ENCODE data around the gene CPM.
A peak's percentile ranks its signal among the peaks of the same experiment; 100 is the strongest.
"Not testable (repeated sequence)": the region's sequence is repeated elsewhere in the genome, so short reads cannot be mapped to it uniquely, and the experiment has no call there.

CPM gene

DNA sequence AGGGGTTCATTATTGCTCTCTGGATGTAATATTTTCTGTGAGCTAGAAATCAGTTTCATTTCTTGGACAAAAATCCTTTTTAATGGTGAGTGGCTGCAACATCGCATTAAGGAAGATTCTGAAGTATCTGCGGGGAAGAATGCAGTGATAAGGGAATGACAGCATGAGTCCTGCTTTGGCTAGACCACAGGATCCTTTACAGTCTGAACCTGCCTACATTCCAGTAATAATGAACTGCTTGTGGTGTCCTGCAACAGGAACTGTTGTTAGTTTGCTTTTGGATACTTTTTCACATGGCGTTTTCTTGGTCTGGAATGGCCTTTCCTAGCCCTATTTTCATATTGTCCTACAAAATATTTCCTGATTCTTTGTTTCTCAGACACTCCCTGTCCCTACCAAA lies 109.3 kb downstream of the CPM start:
- DNase-seq: no peak

DNA sequence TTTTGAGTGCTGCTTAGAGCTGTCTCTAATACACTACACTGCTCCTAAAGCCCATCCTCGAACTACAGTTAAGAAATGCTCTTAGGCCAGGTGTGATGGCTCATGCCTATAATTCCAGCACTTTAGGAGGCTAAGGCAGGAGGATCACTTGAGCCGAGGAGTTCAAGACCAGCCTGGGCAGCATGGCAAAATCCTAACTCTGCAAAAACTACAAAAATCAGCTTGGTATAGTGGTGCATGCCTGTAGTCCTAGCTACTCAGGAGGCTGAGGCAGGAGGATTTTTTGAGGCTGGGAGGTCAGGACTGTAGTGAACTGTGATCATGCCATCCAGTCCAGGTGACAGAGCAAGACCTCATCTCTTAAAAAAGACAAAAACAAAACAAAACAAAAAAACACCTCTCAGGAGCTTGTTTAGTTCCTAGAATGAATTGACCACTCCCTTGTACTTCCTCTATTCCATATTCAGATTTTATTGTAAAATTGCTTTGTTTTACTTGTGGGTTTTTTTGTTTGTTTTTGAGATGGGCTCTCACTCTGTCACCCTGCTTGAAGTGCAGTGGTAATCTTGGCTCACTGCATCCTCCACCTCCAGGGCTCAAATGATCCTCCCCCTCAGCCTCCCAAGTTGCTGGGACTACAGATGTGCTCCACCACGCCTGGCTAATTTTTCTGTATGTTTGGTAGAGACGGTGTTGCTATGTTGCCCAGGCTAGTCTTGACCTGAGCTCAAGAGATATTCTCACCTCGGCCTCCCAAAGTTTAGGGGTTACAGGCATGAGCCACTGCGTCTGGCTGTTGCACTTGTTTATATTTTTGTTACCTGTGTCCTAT lies 111.4 kb downstream of the CPM start:
- DNase-seq: no peak

DNA sequence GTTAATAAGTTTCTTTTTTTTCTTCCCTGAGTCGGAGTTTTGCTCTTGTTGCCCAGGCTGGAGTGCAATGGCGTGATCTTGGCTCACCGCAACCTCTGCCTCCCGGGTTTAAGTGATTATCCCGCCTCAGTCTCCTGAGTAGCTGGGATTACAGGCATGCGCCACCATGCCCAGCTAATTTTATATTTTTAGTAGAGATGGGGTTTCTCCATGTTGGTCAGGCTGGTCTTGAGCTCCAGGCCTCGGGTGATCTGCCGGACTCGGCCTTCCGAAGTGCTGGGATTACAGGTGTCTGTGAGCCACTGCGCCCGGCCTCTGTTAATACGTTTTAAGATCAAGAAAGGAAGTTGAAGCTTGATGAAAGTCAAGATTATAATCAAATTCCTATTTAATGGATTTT lies 113.5 kb downstream of the CPM start:
- DNase-seq: not testable (repeated sequence)

DNA sequence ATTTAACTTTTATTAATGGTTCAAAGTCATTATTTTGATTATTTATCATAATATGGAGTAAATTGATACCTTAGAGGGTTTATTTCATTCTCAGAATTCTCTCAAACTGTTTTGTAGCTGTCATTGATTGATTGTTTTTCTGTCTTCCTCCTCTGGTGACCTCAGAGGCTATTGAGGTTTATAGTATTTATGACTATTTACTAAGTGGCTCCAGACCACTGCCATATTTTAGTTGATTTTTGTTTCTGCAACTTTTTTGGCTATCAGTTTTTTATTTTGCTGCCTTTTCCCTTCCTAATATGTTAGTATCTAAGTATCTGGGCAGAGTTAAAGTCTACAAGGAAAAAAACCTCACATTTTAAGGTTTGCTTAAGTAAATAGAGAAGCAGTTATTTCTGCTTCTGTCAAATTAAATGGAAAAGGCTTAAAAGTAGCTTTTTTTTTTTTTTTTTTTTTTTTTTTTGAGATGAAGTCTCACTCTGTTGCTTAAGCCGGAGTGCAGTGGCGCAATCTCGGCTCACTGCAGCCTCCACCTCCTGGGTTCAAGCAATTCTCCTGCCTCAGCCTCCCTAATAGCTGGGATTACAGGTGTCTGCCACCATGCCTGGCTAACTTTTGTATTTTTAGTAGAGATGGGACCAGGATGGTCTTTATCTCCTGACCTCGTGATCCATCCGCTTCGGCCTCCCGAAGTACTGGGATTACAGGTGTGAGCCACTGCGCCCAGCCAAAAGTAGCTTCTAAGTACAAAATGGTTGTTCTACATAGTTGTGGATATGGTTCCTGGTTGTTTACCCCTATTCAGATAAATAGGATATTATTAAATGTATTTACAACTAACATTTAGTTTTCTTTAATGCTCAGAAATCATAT lies 116.8 kb downstream of the CPM start:
- no peak for DNase-seq

DNA sequence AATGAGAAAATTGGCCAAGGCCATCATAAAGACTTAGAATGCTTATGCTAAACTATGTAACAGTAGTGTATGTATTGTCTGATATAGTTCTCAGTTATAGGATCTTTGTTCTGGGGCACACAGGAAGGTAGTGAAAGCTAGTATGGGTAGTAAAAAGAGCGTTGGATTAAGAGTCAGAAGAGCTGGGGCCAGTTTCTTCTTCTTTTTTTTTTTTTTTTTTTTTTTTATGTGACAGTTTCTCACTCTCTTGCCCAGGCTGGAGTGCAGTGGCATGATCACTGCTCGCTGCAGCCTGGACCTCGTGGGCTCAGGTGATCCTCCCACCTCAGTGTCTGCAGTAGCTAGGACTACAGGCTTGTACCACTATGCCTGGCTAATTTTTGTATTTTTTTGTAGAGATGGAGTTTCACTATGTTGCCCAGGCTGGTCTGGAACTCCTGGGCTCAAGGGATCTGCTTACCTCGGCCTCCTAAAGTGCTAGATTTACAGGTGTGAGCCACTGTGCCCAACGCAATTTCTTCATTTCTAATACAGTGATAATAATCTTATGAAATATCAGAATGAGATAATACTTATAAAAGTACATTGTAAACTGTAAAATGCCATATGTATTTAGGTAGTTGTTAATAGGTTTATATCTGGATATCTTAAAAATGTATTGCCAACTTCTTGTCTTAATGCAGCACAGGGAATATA lies 117.6 kb downstream of the CPM start:
- no peak for DNase-seq

DNA sequence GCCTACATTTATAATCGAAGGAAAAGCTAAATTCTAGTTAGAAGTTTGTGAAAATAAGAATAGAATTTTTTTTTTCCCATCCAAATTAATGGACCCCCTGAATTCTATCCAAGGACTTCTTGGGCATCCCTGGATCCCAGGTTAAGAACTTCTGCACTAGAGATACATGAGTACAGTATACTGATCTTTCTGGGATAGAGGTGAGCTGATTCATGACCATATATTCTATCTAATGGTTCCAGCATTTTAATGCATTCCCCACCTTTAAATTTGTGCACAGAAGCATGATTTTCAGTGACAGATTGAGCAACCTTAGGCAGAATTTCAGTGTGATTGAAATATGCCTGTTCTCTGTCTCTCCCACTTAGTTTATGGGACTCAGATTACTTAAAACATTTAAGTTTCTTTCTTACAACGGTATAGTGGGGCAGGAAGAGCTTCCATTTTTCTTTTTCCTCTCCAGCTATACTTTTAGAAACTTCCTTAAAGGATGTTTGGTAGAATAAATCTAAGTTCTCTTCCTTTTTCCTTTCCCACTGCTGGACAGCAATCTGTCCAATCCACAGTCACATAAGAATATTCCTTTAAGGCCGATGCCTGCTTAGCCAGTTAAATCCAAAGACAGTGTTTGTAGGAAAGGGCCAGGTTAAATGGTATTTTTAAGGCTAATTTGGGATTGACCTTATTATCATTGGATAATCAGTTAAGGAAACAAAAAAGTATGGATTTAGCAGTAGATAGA lies 118.3 kb downstream of the CPM start:
- no peak for DNase-seq

DNA sequence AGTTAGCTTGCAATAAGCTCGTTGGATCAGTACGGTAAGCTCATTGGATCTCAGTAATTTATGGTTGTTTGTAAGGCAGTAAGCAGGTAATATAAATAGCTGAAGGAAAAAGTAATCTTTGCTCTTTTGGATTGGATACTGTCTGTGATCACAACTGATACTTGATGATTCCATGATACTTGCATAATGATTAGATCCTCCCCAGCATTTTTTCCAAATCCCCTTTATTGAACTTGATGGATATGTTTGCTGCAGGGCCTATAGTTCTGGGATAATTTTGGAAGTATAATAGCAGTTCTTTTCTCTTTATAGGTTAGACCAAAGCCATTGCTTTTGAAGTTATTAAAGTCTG lies 119.8 kb downstream of the CPM start:
- no peak for DNase-seq

DNA sequence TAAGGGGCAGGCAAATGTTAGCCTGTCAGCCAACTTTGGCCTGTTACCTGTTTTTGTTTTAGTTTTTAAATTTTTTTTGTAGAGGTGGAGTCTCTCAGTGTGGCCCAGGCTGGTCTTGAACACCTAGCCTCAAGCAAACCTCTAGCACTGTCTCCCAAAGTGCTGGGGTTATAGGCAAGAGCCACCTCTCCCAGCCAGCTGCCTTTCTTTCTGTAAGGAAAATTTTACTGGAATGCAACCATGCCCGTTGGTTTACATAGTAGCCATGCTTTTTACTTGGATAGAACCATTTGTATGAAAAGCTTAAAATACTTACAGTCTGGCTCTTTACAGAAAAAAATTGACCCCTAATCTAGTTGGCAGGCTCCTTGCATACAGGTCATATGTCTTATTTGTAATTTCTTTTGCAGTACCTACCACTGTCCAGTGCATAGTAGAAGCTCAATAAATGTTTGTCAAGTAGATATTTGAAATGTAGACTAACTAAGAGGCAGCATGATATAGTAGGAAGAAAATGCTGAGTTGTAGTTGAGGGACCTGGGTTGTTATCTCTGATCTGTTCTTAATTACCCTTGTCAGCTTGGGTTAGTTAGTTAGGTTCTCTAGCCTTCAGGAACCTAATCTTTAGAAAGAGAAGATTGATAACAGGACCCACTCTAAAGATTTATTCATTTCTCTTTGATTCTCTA lies 120.3 kb downstream of the CPM start:
- DNase-seq: no peak

DNA sequence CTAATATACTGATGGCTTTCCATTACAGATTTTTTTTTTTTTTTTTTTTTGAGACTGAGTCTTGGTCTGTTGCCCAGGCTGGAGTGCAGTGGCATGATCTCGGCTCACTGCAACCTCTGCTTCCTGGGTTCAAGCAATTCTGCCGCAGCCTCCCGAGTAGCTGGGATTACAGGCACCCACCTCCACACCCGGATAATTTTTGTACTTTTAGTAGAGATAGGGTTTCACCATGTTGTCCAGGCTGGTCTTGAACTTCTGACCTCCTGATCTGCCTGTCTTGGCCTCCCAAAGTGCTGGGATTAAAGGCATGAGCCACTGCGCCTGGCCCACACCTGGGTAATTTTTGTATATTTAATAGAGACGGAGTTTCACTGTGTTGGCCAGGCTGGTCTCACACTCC lies 121.4 kb downstream of the CPM start:
- not testable (repeated sequence) for DNase-seq

DNA sequence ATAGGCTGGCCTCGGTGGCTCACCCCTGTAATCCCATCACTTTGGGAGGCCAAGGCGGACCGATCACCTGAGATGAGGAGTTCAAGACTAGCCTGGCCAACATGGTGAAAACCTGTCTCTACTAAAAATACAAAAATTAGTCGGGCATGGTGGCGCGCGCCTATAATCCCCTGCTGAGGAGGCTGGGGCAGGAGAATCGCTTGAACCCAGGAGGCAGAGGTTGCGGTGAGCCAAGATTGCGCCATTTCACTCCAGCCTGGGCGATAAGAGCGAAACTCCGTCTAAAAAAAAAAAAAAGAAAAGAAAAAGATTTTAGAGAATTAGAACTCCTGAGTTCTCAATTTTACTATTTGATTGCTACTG lies 123.0 kb downstream of the CPM start:
- DNase-seq: not testable (repeated sequence)

DNA sequence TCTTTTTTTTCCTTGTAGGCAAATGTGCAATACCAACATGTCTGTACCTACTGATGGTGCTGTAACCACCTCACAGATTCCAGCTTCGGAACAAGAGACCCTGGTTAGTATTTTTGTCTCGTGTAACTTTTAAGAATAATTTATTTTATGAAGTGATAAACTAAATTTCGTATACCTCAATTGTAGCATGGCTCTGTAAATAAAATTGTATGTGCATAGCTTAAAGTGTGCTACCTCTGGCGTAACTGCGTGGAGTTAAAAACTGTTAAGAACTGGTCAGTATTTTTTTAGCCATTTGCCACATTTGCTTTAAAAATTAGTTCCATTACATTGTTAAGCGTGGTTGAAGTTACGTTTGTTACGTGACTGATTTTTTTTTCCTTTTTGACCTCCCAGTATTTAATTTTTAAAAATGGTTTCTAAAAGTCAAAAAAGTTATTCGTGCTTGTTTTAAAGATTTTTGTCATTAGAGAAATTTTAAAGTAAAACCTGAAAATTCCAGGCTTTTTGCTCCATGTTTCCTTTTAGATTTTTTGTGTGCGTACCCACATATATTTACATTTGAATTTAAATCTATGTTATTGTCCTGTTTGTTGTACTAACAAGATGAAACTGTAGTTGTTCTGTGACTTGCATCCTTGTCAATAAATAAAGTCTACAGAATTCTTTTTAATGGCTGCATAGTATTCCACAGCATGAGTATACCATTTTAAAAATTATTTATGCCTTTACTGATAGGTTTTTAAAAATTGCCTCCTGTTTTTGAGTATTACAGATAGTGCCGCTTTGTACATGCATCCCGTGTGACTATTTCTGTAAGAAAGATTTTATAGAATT lies 123.6 kb downstream of the CPM start:
- DNase-seq: no peak

DNA sequence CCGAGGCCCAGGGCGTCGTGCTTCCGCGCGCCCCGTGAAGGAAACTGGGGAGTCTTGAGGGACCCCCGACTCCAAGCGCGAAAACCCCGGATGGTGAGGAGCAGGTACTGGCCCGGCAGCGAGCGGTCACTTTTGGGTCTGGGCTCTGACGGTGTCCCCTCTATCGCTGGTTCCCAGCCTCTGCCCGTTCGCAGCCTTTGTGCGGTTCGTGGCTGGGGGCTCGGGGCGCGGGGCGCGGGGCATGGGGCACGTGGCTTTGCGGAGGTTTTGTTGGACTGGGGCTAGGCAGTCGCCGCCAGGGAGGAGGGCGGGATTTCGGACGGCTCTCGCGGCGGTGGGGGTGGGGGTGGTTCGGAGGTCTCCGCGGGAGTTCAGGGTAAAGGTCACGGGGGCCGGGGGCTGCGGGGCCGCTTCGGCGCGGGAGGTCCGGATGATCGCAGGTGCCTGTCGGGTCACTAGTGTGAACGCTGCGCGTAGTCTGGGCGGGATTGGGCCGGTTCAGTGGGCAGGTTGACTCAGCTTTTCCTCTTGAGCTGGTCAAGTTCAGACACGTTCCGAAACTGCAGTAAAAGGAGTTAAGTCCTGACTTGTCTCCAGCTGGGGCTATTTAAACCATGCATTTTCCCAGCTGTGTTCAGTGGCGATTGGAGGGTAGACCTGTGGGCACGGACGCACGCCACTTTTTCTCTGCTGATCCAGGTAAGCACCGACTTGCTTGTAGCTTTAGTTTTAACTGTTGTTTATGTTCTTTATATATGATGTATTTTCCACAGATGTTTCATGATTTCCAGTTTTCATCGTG lies 124.4 kb downstream of the CPM start:
- peak; percentile 89 for DNase-seq

DNA sequence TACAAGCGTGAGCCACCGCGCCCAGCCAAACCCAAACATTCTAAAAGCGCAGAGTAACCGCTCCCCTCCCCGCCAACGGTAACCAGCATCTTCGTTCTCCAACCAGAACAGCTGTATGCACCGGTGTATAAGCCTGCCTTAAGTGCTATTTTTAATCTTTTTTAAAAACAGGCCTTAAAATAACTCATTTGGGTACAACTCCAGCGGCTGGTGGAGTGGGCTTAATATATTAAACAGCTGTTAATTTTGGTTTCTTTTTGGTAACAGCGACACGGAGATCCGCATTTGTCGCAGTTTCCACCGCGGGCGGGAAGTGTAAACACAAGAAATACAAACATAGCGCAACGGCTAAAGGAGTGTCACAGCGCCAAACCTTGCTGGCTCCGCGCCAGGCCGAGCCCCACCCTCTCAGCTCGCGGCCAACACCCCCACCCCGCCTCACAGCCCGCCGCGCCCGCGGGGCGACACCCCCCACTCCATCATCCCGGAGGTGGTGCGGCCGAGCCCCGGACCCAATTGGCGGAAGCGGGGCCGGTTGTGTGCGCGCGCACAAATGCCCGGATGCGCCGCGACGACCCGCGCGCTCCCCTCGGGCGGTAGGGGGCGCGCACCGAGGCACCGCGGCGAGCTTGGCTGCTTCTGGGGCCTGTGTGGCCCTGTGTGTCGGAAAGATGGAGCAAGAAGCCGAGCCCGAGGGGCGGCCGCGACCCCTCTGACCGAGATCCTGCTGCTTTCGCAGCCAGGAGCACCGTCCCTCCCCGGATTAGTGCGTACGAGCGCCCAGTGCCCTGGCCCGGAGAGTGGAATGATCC lies 125.2 kb downstream of the CPM start, which contains the start of gene MDM2:
Gene MDM2 (plus strand): TSS at position 602 of the 812 bp plus-strand sequence. CDS start 301 bp downstream, outside the sequence.
- DNase-seq: peak; percentile 98

DNA sequence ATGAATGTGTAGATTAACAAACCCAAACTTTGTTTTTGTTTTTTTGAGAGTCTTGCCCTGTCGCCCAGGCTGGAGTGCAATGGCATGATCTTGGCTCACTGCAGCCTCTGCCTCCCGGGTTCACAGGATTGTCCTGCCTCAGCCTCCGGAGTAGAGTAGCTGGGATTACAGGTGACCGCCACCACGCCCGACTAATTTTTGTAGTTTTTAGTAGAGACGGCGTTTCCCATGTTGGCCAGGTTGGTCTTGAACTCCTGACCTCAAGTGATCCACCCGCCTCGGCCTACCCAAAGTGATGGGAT lies 125.7 kb downstream of the CPM start:
- DNase-seq: not testable (repeated sequence)

DNA sequence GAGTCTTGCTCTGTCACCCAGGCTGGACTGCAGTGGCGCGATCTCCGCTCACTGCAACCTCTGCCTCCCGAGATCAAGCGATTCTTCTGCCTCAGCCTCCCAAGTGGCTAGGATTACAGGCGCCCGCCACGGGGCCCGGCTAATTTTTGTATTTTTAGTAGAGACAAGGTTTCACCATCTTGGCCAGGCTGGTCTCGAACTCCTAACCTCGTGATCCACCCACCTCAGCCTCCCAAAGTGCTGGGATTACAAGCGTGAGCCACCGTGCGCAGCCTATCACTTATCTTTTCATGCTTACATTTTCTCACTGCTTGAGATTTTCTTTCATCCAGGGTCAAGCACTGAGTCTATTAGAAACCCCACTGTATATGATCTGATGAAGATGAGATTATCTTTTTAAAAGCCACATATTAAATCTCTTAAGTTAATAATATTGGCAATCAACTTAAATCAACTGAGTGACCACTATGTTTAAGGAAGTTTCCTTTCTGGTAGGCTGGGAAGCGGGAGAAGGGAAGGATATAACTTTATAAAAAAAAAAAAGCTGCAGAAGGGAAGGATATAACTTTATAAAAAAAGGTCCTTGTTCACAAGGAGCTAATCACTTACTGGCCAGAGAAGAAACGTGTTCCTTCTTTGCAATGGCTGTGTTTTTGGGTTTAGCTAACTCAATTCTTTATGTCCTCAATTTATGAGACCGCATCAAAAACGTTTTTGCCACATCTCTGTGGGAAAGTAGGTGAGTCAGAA lies 126.3 kb downstream of the CPM start:
- DNase-seq: no peak

DNA sequence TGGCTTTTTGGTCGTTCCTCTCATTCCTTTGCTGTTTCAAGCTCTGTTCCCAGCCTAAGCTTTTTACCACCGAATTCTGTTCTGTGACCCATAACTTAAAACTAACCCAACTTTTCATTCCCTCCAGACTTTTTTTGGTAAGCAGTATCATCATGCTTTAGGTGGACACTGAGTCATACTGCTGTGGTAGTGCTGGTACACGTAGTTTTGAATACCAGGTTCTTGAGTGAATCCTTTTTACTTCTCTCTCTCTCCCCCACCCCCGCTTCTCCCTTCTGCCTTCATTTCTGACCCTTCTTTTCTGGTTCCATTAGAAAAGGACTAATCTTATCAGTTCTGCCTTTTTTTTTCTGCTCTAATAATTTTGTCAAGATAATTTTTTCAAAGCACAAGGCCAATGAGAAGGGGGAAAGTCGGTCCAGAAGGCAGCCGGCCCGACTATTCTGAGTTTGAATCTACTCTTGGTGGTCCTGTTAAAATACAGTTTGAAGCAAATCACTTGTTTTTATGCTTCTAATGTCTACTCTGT lies 127.3 kb downstream of the CPM start:
- no peak for DNase-seq

DNA sequence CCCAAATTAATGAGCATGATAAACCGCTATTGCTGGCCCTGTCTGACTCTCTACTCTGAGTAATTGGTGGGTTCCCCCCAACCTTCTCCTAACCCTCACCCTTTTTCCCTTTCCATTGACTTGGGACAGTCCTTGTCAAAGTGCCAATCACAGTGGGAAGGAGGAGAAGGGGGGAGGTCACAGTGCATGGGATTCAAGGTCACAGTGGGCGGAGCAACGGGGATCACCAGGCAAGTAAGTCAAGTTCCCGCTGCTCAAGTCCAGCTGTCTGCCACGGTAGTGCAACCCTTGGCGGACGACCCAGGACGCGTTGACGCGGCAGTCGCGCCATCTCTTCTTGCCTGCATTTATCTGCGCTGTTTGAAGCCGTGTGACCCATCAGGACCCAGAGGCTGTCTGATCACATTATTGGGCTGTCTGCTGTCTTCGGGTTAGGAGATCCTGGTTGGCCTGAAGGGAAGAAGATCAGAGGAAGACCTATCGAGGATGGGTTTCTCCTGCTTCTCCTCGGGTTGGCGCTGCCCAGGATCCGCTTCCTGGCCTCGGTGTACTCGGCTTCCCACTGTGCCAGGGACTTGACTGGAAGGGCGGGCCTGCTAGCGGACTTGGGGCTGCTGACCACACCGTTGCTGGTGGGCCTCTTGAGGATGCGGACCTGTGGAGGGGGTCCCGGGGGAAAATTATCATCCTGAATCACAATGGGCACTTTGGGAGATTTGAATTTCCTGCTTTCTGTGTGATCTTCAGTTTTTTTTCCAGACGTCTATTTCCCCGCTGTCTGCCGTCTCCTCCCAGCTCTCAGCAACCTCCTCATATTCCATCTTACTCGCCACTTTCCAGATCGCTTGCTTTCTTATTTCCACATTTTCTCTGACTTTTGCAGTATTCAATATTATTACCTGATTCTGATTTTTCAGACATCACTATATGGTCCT lies 128.0 kb downstream of the CPM start:
- DNase-seq: no peak
